ENCODE results near the gene BAK1.

The BAK1 gene

DNA sequence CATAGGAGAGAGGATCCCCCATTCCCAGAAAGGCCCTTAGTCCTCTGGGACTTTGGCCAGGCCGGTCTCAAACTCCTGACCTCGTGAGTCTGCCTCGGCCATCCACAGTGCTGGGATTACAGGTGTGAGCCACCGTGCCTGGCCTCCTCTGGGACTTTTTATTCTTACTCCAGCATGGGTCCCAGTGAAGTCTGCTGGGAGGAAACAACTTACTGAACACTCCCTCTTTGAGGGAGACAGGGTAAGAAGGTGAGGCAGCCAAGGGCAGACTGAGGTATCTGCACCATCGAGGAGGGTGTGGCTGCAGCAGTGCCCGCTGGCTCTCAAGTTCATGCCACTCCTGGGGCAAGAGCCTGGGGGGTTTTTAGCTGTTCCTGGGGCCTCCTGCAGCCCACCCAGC is 2.4 kb downstream of the BAK1 start:
- no peak overlapping the region for H3K4me3 ChIP-seq (ENCODE audit: low read depth, low read length)
- TF ChIP-seq, protein P1, sequence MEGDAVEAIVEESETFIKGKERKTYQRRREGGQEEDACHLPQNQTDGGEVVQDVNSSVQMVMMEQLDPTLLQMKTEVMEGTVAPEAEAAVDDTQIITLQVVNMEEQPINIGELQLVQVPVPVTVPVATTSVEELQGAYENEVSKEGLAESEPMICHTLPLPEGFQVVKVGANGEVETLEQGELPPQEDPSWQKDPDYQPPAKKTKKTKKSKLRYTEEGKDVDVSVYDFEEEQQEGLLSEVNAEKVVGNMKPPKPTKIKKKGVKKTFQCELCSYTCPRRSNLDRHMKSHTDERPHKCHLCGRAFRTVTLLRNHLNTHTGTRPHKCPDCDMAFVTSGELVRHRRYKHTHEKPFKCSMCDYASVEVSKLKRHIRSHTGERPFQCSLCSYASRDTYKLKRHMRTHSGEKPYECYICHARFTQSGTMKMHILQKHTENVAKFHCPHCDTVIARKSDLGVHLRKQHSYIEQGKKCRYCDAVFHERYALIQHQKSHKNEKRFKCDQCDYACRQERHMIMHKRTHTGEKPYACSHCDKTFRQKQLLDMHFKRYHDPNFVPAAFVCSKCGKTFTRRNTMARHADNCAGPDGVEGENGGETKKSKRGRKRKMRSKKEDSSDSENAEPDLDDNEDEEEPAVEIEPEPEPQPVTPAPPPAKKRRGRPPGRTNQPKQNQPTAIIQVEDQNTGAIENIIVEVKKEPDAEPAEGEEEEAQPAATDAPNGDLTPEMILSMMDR (IDR thresholded peaks at IDR 0.05; ENCODE audit: low read depth, low read length): no peak

DNA sequence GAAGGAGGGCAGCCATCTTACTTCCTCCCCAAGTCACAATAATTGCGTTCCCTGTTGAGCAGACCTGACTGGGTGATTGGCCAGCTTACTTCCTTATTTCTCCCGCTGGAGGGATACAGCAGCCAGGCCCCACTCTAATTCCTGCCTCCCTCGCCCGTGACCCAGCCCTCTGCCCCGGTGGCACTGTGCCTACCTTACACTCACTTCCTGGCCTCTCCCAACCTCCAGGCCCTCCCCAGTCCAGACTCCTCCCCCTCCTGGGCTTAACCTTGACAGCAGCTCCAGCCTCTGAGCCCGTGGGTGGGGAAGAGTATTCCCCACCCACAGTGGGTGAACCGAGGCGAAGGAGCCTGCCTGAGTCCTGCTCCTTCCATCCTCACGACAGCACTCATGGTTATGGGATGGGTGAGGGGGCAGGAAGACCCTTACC is 3.0 kb downstream of the BAK1 start:
- TF ChIP-seq, protein P1 (IDR thresholded peaks at IDR 0.05; ENCODE audit: low read depth, low read length): no peak
- H3K4me3 ChIP-seq (ENCODE audit: low read depth, low read length): no peak overlapping the region

DNA sequence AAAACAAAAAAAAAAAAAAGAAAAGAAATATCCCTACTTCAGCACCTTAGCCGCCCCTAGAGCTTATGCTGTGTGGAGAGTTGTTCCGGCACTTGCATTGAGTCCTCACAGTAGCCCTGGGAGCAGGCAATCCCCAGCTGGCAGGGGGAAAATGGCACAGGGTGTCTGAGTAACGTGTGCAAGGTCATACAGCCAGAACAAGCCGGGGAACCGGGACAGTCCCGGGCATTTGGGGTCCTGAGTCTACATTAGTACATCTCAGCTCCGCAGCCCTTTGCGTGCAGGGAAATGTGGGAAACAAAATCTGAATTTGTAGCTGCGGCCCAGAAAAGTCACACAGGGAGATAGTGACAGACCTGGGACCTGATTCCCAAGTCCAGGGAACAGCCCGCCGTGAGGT is 3.4 kb downstream of the BAK1 start:
- TF ChIP-seq, protein P1 (IDR thresholded peaks at IDR 0.05; ENCODE audit: low read depth, low read length): no peak

DNA sequence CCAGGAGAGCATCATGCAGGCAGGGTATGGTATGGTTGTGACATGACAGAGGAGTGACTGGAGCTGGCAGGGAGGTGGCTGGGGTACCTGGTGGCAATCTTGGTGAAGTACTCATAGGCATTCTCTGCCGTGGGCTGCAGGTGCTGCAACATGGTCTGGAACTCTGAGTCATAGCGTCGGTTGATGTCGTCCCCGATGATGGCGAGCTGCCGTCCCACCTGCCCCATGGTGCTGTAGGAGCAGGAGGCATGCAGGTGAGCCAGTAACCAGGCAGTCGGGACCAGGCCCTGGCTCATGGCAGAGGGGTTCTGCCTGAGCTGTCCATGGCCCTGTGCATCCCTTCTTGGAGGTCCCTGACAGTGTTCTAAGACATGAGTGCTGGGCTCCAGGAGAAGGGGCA is 4.9 kb downstream of the BAK1 start:
- TF ChIP-seq, protein P1 (IDR thresholded peaks at IDR 0.05; ENCODE audit: low read depth, low read length): no peak
- no peak overlapping the region for H3K4me3 ChIP-seq (ENCODE audit: low read depth, low read length)

More for the DNA sequence above, 3.4 kb downstream of the BAK1 start:
- H3K4me3 ChIP-seq (ENCODE audit: low read depth, low read length): no peak overlapping the region

DNA sequence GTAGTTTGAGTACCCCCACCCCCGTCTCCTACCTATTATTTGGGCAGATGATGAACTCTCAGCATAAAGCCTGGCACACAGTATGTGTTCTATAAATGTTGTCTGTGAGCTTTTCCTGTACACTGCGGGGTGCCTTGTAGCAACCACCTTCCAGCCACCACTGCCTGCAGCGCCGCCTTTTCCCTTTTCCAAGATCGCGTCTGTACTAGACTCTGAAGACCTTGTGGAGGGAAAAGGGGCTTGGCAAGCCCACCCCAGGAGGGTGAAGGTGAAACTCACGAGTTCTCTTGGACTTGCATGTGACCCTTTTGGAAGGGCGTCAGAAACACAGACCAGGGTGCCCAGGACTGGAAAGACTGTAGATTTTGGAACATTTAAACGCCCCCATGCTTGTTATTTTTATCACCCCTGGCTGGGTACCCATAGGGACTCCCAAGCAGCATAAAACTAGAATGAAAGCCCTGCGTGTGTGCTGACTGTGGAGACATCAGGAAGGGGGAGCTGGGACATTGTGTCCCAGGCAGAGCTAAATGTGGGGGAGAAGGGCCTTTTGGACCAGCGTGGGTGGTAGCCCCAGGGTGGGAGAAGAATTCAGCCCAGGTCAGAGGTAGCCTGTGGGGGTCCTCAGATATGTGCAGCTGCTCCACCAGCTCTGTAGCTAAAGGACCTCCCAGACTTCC is 8.3 kb downstream of the BAK1 start:
- peak overlapping the region; percentile 61 for H3K4me3 ChIP-seq (ENCODE audit: low read depth, low read length)
- TF ChIP-seq, protein P1 (IDR thresholded peaks at IDR 0.05; ENCODE audit: low read depth, low read length): no peak

DNA sequence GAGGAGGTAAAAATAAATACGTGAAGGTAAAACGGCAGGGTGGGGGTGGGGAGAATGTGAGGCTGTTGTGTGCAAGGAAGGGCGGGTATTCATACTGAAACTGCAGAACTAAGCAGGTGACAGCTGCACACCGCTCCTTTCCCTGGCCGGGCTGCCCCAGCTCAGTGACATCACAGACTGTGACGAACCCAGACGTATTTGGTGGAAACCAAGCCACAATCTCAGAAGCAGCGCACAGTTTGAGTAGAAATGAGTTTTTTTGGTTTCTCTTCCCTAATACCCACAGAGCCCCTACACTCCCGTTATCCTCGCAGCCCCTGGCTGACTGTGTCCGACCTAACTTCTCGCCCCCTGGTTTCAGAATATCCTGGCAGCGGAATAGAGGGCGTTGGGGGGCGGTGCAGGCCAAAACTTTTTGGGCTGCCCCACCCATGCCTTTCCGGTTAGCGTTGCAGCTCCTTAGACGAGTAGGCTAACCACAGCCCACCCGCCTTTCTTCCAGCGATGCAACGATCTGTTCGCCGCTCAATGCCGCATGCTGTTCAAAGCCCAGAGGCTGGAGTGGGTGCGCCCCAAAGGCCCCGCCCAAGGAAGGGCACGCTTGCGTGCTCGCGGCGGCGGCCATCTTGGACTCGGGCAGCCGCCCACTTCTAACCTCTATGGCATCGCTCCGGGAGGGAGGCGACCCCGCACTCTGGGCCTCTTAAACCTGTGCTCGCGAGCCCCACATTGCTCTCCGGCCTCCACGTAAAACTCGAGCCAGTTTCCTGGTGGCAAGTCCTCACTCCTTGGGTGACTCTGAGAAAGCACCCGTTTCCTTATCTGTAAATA is 9.1 kb downstream of the BAK1 start:
- TF ChIP-seq, protein P1 (IDR thresholded peaks at IDR 0.05; ENCODE audit: low read depth, low read length): no peak
- peak overlapping the region; percentile 61 for H3K4me3 ChIP-seq (ENCODE audit: low read depth, low read length)
